NCI-H128 (cell line): ENCODE measurements around the gene COMT.

Experiments
- DNase-seq: peaks from one replicate; lab custom pipeline; 2025; ENCODE audit not compliant: unreplicated experiment; lab: John Stamatoyannopoulos, UW

Gene COMT

DNA sequence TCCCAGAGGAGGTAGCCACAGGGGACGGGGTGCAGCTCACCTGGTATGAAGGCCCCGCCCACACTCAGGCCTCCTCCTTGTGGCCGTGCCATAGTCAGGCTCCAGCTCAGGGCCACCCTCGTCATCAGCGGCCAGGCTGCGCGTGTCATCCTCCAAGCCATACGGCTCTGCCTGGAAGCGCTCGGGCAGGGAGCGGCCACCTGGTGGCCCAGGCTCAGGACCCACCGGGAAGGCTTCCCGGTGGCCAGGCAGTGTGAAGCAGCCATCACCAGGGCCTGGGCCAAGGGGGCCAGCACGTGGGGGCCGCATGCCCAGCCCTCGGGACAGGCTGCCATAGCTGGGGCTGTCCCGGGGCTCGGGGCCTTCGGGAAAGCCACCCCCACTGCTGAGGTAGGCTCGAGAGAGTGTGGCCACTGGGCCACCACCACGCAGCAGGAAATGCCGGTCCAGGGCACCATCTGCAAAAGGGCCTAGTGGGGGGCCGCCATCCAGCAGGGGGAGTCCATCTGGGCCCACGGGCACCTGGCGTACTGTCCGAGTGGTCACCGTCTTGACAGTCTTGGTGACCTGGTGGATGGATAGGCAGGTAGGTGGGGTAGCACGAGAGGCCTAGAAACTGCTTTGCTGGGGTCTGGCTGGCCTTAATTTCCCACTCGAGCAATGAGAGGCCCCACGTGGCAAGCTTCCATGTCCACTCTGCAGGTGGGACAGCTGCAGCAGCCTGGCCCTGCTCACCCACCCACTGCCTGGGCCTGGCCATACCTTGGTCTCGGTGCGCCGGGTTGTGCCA is 39.8 kb downstream of the COMT start:
- no peak for DNase-seq

DNA sequence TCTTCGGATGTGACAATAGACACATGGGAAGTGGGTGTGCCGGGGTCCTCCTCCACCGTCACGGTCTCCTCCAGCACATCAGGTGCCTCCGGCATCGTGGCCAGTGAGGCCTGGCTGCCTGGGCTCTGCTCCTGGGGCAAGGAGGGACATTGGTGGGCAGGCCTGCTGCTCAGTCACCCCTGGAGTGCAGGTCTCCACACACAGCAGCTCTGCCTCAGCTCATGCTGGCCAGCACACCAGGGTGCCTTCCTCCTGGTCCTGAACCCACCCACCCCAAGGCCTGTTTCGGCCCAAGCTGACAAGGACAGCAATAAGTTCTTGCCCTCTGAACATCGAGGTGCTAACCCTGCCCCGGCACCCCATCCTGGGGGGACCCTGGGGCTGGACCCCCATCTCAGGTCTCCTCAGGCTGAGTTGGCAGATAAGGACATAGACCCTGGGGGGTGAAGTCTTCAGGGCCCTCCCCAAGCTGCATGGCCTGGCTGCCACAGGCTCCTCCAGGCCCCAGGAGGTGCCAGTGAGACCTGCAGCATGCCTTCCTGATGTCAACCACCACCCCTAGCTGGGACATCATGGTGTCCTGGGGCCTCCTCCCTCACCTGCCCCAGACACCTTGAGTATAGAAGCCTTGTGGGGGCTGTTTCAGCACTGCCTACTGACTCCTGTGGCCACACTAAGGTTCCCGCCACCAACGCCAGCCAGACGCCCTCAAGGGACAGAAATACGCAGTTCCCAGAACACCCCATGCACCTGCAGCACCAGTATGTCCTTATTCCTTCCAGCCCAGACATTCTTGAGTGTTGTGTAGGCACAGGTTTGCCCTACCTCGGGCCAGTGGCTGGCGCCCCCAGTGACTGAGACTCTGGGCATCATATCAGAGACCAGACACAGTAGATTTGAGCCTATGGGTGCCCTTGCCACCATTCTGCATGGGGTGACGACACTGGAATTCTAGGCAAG is 40.7 kb downstream of the COMT start:
- no peak for DNase-seq

DNA sequence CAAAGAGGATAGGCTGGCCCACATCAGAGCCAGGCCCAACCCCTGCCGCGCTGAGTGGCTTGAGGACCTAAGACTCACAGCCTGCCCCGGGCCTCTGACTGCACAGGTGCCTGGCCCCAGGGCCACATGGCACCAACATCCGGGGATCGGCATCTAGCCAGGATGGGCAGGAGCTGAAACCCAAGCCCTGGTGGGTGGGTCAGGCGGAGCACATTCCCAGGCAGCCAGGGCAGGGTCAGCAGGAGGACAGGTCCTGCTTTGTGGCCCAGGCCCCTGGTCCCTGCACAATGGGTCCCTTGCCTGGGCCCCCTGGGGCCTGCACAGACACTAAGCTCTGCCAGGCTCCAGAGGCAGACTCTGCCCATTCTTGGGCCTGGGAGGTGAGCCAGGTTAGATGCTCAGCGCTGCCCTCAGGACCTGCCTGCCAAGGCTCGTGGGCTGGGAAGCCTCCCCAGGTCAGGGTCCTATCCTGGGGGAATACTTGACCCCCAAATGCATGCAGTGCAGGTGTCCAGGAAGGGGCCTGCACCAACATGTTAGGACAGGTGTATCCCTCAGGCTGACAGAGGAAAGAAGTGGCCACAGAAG is 41.5 kb downstream of the COMT start:
- no peak for DNase-seq

- no peak for DNase-seq
Observed at GRCh38 chr22:19983741-19984140, 42.2 kb downstream of the COMT start.

GRCh38 chr22:19984201-19984753 is 42.7 kb downstream of the COMT start:
- no peak for DNase-seq

DNA sequence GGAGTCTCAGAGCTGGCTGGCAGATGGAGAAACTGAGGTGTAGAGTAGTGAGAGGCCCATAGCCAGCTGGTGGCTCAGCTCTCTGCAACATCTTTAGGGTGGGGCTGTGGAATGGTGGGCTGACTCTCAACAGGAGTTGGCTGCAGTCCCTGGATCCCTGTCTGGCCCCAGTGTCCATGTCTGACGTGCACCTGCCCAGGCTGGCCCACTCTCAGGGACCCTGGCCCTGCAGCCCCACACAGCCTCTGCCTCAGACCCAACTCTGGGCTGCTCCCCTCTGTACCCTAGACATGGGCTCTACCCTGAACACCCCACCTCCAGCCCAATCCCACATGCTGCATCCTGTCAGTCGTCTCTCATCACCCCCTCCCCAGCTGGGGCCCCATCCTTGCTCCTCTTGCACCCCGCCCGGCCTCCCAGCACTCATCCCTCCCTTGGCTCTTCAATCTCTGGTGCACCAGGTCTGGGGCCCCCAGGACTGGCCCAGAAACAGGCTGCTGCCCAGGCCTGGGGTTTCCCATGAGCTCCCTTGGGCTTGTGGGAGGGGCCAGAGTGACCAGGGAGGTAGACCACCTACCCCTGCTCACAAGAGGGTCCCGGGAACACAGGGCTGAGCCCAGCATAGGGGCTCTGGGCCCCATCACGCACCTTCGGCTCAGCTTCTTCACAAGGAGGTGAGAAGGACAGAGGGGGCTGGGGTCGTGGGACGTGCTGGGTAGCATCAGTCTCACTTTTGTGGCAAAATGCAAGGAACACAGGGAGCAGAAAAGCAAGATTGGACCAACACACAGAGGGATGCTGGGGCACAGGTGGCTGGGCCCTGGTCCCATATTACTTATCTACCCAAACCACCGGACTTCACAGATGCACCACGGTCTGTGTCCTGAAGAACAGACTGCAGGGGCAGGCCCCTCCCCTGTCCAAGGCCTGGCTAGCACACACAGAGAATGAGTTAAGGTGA is 43.6 kb downstream of the COMT start:
- no peak for DNase-seq

GRCh38 chr22:19986011-19986409 is 44.4 kb downstream of the COMT start:
- no peak for DNase-seq

DNA sequence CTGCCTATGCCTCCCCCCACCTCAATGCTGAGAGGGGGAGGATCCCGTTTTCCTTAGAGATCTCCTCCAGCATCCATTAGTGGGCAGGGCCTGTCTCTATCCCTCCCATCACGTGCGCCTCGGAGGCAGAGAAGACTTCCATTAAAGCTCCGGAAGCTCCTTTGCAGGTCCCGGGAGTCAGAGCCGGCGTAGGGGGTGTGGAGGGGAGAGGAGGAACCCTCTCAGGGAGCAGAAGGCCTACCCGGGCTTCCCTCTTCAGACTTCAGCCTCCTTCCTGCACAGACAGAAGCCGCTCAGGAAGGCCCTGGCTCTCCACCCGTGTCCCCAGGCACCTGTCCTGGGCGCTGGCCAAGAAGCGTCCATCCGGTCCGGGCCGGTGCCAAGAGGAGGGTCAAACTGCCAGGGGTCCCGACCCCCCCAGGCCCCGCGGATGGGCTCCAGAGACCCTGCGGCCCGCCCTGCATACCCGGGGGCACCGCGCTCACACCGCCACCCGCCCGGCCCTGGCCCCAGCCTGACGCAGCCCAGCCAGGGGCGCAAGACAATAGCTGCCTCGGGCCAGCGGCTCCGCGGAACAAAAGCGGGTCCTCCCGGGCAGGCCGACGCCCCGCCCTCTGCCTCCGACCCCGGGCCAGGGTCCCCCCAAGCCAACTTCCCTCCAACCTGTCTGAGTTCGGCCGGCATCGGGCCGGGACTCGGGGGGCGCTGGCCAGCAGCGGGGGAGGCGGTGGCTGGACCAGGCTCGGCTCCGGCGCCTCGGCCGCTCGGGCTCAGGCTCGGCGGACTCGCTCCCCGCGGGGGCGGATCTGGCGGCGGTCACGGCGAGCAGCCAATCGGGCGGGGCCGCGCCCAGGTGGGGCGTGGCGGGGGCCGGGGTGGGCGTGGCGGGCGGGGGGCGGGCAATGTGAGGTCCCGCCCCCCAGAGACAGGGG is 45.1 kb downstream of the COMT start:
- peak; percentile 29 for DNase-seq

GRCh38 chr22:19987394-19988306 is 46.1 kb downstream of the COMT start:
- DNase-seq = no peak

- DNase-seq = no peak
Observed at GRCh38 chr22:19988331-19988808, 46.8 kb downstream of the COMT start.

GRCh38 chr22:19988965-19989724 is 47.6 kb downstream of the COMT start:
- DNase-seq = no peak

- DNase-seq = no peak
Observed at GRCh38 chr22:19989725-19990067, 48.1 kb downstream of the COMT start.

- DNase-seq = no peak
Observed at GRCh38 chr22:19990188-19990587, 48.6 kb downstream of the COMT start.

DNA sequence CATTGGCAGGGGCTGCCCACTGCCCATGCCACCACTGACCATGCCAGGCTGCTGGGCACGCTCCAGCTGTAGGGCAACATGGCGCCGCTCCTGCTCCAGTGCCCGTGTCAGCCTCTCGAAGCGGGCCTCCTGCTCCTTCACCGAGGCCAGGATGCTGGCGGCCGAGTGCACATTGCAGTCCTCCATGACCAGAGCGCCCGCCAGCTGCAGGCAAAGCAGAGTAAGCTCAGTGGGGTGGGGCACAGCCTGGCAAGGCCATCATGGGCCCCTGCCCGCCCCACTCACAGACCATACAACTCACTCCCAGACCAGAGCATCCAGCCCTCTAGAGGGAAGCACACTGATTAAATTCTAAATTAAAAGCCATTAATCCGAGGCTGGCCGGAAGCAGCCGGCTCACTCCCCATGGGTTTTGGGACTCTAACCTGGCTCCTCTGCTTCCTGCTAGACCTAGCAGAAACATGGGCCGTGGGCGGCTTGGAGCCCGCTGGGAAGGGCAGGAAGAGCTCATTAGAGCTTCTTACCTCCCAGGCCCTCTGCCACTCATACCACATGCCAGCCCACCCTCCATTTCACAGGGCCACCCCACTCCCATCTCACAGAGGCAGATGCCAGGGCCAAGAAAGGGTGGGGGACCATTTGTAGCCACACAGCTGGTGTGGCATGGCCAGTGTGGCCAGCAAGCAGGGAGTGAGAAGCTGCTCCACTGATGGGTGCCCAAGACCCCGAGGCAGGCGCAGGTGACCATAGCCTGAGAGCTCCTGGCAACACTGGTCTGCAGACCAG is 49.2 kb downstream of the COMT start:
- DNase-seq = no peak

GRCh38 chr22:19991395-19991644 is 49.7 kb downstream of the COMT start:
- no peak for DNase-seq

DNA sequence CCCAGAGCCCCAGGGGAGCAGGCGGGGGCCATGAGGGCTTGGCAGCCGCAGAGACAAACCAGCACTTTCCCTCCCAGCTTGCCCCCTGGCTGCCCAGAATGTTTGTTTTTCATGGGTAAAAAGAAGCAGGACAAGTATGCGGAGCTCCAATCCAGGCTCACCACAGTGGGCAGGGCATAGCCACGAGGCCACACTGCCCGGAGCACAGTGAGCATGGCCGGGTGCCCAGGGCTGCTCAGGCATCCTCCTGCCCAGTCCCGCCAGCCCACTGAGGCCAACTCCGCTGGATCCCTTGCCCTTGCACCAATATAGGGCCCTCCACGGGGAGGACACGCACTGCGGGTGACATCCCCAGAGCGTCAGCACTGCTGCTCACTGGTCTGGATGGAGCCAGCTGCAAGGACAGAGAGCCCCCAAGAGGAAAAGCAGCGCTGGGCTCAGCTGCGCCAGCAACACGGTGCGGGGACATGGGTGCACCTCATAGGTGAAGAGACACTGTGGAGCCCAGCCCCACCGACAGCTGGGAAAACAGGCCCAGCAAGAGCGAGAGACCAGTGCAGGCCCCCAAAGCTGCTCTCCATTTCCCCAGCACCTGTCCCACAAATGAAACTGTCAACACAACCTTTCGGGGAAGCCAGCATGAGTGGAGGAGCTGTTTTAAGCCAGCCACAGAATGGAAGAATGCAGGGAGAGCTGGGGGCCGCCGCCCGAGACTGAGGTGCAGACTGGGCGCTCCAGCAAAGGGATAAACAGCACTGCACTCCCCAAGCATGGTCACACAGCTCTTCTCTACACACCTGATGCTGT is 50.3 kb downstream of the COMT start:
- DNase-seq = no peak
